H9 (cell line): ENCODE data around the gene ITGA8. TPM values are rescaled to one million over a fixed set of nuclear protein-coding genes. Genes with fewer than 3 reads are reported as not detected.

ENCODE experiments used
- DNase-seq: peaks from one replicate; pipeline ENCODE4 v3.0.0-alpha.2; 2017
- H2AFZ ChIP-seq: one replicate; pipeline ENCODE4 v1.6.1; 2013; ENCODE audit warnings: mild to moderate bottlenecking, low read length, control low read depth, moderate library complexity
- H2AK5ac ChIP-seq: 2 replicates; pipeline ENCODE4 v1.6.1; 2013; ENCODE audit warnings: low read length, control low read depth, mixed read lengths; ENCODE audit not compliant: insufficient read length
- H2BK120ac ChIP-seq: one replicate; pipeline ENCODE4 v1.6.1; 2013; ENCODE audit warnings: low read depth, mild to moderate bottlenecking, low read length, control low read depth, inconsistent platforms; ENCODE audit not compliant: poor library complexity, severe bottlenecking
- H2BK12ac ChIP-seq: 2 replicates; pipeline ENCODE4 v1.6.1; 2013; ENCODE audit warnings: low read length, control low read depth, mixed read lengths, low read depth; ENCODE audit not compliant: insufficient read length
- H2BK15ac ChIP-seq: 2 replicates; pipeline ENCODE4 v1.6.1; 2013; ENCODE audit warnings: low read depth, low read length, control low read depth
- H2BK20ac ChIP-seq: one replicate; pipeline ENCODE4 v1.6.1; 2013; ENCODE audit warnings: low read depth, mild to moderate bottlenecking, low read length, control low read depth, inconsistent platforms; ENCODE audit not compliant: poor library complexity, severe bottlenecking
- H2BK5ac ChIP-seq: 2 replicates; pipeline ENCODE4 v1.6.1; 2013; ENCODE audit warnings: low read length, control low read depth, mixed read lengths; ENCODE audit not compliant: insufficient read length
- H3K14ac ChIP-seq: 2 replicates; pipeline ENCODE4 v1.6.1; 2013; ENCODE audit warnings: low read length, control low read depth; ENCODE audit not compliant: insufficient read depth
- H3K18ac ChIP-seq: 2 replicates; pipeline ENCODE4 v1.6.1; 2013; ENCODE audit warnings: low read depth, mild to moderate bottlenecking, mixed read lengths, low read length, control low read depth; ENCODE audit not compliant: insufficient read length
- H3K23ac ChIP-seq: 2 replicates; pipeline ENCODE4 v1.6.1; 2013; ENCODE audit warnings: low read length, control low read depth, mixed read lengths, low read depth; ENCODE audit not compliant: insufficient read length
- H3K23me2 ChIP-seq: 2 replicates; pipeline ENCODE4 v1.6.1; 2013; ENCODE audit warnings: low read depth, mild to moderate bottlenecking, mixed read lengths, low read length, control low read depth; ENCODE audit not compliant: insufficient read length, poor library complexity, severe bottlenecking
- H3K27ac ChIP-seq: 2 replicates; pipeline ENCODE4 v1.5.1; 2013; ENCODE audit warnings: low read length, control low read depth, mixed read lengths, low read depth; ENCODE audit not compliant: insufficient read length
- H3K27me3 ChIP-seq: 2 replicates; pipeline ENCODE4 v1.6.1; 2013; ENCODE audit warnings: low read length, control low read depth, inconsistent platforms; ENCODE audit not compliant: insufficient read depth
- H3K4ac ChIP-seq: 2 replicates; pipeline ENCODE4 v1.6.1; 2013; ENCODE audit warnings: low read depth, mild to moderate bottlenecking, control low read depth, inconsistent platforms, low read length, moderate library complexity
- H3K4me1 ChIP-seq: 2 replicates; pipeline ENCODE4 v1.6.1; 2013; ENCODE audit warnings: low read length, control low read depth, inconsistent platforms; ENCODE audit not compliant: insufficient read depth
- H3K4me2 ChIP-seq: 2 replicates; pipeline ENCODE4 v1.6.1; 2013; ENCODE audit warnings: low read length, control low read depth, mixed read lengths; ENCODE audit not compliant: insufficient read length, insufficient read depth
- H3K56ac ChIP-seq: 2 replicates; pipeline ENCODE4 v1.6.1; 2013; ENCODE audit warnings: low read depth, mild to moderate bottlenecking, mixed read lengths, low read length, control low read depth; ENCODE audit not compliant: insufficient read length
- H3K79me1 ChIP-seq: 2 replicates; pipeline ENCODE4 v1.6.1; 2013; ENCODE audit warnings: low read depth, mild to moderate bottlenecking, moderate library complexity, low read length, control low read depth, inconsistent platforms; ENCODE audit not compliant: insufficient read depth, poor library complexity, severe bottlenecking
- H3K79me2 ChIP-seq: 2 replicates; pipeline ENCODE4 v1.6.1; 2013; ENCODE audit warnings: low read length, control low read depth, inconsistent platforms; ENCODE audit not compliant: insufficient read depth
- H3K9ac ChIP-seq: 2 replicates; pipeline ENCODE4 v1.6.1; 2013; ENCODE audit warnings: low read length, control low read depth, mixed read lengths; ENCODE audit not compliant: insufficient read length; ENCODE audit errors: extremely low read depth
- H3K9me3 ChIP-seq: one replicate; pipeline ENCODE4 v1.6.1; 2013; ENCODE audit warnings: low read depth, low read length, inconsistent platforms; ENCODE audit not compliant: control insufficient read depth
- H3T11ph ChIP-seq: one replicate; pipeline ENCODE4 v1.6.1; 2013; ENCODE audit warnings: mild to moderate bottlenecking, low read length, control low read depth, inconsistent platforms
- H4K20me1 ChIP-seq: one replicate; pipeline ENCODE4 v1.6.1; 2013; ENCODE audit not compliant: control insufficient read depth, insufficient read length, insufficient read depth
- H4K5ac ChIP-seq: 2 replicates; pipeline ENCODE4 v1.6.1; 2013; ENCODE audit warnings: low read depth, mild to moderate bottlenecking, mixed read lengths, low read length, control low read depth; ENCODE audit not compliant: insufficient read length
- H4K8ac ChIP-seq: replicated peaks from 2 replicates; pipeline ENCODE4 v1.6.1; 2013; ENCODE audit warnings: low read length, control low read depth, mixed read lengths, low read depth; ENCODE audit not compliant: insufficient read length
- H4K91ac ChIP-seq: 2 replicates; pipeline ENCODE4 v1.6.1; 2013; ENCODE audit warnings: low read depth, mild to moderate bottlenecking, moderate library complexity, mixed read lengths, low read length, control low read depth; ENCODE audit not compliant: insufficient read length
- H3K27ac Mint-ChIP-seq, 3 experiments: 2 replicates in 2 of 3; 3 replicates in 1 of 3; pipeline ENCODE4 v1.8.0; 2020 to 2021; ENCODE audit warnings: mixed read lengths in 3 of 3, mild to moderate bottlenecking in 1 of 3, moderate library complexity in 1 of 3
- H3K27me3 Mint-ChIP-seq: 2 replicates; pipeline ENCODE4 v1.8.0; 2021; ENCODE audit warnings: low read depth, mild to moderate bottlenecking, moderate library complexity, mixed read lengths
- H3K36me3 Mint-ChIP-seq, 3 experiments: 2 replicates in 2 of 3; 3 replicates in 1 of 3; pipeline ENCODE4 v1.8.0; 2020 to 2021; ENCODE audit warnings: low read depth in 3 of 3, mixed read lengths in 3 of 3; ENCODE audit not compliant: insufficient read depth in 1 of 3
- H3K4me1 Mint-ChIP-seq, 2 experiments: 2 replicates each; pipeline ENCODE4 v1.8.0; 2020; ENCODE audit warnings: mixed read lengths in 2 of 2
- H3K4me3 Mint-ChIP-seq, 2 experiments: 2 replicates in 1 of 2; 3 replicates in 1 of 2; pipeline ENCODE4 v1.8.0; 2020 to 2021; ENCODE audit warnings: mild to moderate bottlenecking in 2 of 2, mixed read lengths in 2 of 2, moderate library complexity in 1 of 2
- H3K9me3 Mint-ChIP-seq, 2 experiments: 2 replicates in 1 of 2; 3 replicates in 1 of 2; pipeline ENCODE4 v1.8.0; 2020; ENCODE audit warnings: mild to moderate bottlenecking in 2 of 2, mixed read lengths in 2 of 2, moderate library complexity in 1 of 2
- WGBS: extraction: QIAGEN DNeasy Blood & Tissue Kit; methylation state at CpG from one replicate; pipeline ENCODE4 v1.1.7; 2013; ENCODE audit warnings: missing lambda C conversion rate, low lambda C conversion rate, mixed read lengths; ENCODE audit not compliant: insufficient read length; ENCODE audit errors: extremely low coverage; 5-methylcytosine and 5-hydroxymethylcytosine counted together
- total RNA-seq: library from RNA; stranded (reverse); gene quantifications from 2 replicates; pipeline ENCODE4 v1.2.1, GENCODE V29; 2021
- TF ChIP-seq, protein P1 (sequence below): fragments of 200-600 bp; sonication (generic); conservative IDR thresholded peaks from 3 replicates; pipeline ENCODE4 v1.8.0; 2021; ENCODE audit warnings: antibody characterized with exemption, mild to moderate bottlenecking

ITGA8 gene
- total RNA-seq, 1 experiment from 2014 or later = not detected

- TF ChIP-seq, protein P1, sequence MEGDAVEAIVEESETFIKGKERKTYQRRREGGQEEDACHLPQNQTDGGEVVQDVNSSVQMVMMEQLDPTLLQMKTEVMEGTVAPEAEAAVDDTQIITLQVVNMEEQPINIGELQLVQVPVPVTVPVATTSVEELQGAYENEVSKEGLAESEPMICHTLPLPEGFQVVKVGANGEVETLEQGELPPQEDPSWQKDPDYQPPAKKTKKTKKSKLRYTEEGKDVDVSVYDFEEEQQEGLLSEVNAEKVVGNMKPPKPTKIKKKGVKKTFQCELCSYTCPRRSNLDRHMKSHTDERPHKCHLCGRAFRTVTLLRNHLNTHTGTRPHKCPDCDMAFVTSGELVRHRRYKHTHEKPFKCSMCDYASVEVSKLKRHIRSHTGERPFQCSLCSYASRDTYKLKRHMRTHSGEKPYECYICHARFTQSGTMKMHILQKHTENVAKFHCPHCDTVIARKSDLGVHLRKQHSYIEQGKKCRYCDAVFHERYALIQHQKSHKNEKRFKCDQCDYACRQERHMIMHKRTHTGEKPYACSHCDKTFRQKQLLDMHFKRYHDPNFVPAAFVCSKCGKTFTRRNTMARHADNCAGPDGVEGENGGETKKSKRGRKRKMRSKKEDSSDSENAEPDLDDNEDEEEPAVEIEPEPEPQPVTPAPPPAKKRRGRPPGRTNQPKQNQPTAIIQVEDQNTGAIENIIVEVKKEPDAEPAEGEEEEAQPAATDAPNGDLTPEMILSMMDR = no peak
- H3K4me2 ChIP-seq = no peak overlapping the region
- no peak overlapping the region for H3K18ac ChIP-seq
- no peak overlapping the region for H2AFZ ChIP-seq
- H3K27ac ChIP-seq = no peak overlapping the region
- H2BK120ac ChIP-seq = no peak overlapping the region
- no peak overlapping the region for H2BK5ac ChIP-seq
- H3K14ac ChIP-seq = no peak overlapping the region
- no peaks in the 10 kb centered on the region for H3K4me1 ChIP-seq
- no peaks in the 10 kb centered on the region for H3K79me2 ChIP-seq
- Mint-ChIP-seq H3K9me3 (no peaks in the 10 kb centered on the region), H3K4me1 (peaks cover 0 to 2% of the 10 kb centered on the region in 2 experiments; a peak in 1 of 4 replicates), H3K27me3 (no peaks in the 10 kb centered on the region; the same call in 1 of the 2 replicates), H3K36me3 (no peaks in the 10 kb centered on the region), H3K27ac (no peak overlapping the region; a peak in 1 of 7 replicates), H3K4me3 (no peak overlapping the region)
- no peak overlapping the region for H2BK15ac ChIP-seq
- H4K8ac ChIP-seq = no peak overlapping the region
- no peaks in the 10 kb centered on the region for H3K79me1 ChIP-seq
- no peak overlapping the region for H3K23ac ChIP-seq
- H2BK20ac ChIP-seq = no peak overlapping the region
- no peak overlapping the region for H3K56ac ChIP-seq
- no peak overlapping the region for H3T11ph ChIP-seq
- H2BK12ac ChIP-seq = no peak overlapping the region
- DNase-seq = no peak
- no peak overlapping the region for H2AK5ac ChIP-seq
- WGBS = no CpG with 5 or more reads among the region's 4 CpGs
- H3K23me2 ChIP-seq = no peaks in the 10 kb centered on the region
- H3K4ac ChIP-seq = no peak overlapping the region
- no peaks in the 10 kb centered on the region for H4K20me1 ChIP-seq
- no peaks in the 10 kb centered on the region for H3K9me3 ChIP-seq
- H4K5ac ChIP-seq = no peak overlapping the region
- no peak overlapping the region for H3K9ac ChIP-seq
- H4K91ac ChIP-seq = no peak overlapping the region
- H3K27me3 ChIP-seq = no peaks in the 10 kb centered on the region
Measured at GRCh38 chr10:15681076-15681475, 38.6 kb downstream of the ITGA8 start.
